GM19239 (cell line): ENCODE data around the gene GZF1.
"Not testable (repeated sequence)": the region's sequence is repeated elsewhere in the genome, so short reads cannot be mapped to it uniquely, and the experiment has no call there.

Experiments used
- DNase-seq: peaks from one replicate; pipeline ENCODE4 v3.0.0; 2011; ENCODE audit warnings: low spot score; ENCODE audit not compliant: insufficient read length
- FAIRE-seq: peaks from 2 replicates; lab custom pipeline; 2011; peaks lifted over from hg19 to GRCh38; lab: Jason Lieb, UNC

Gene GZF1

DNA sequence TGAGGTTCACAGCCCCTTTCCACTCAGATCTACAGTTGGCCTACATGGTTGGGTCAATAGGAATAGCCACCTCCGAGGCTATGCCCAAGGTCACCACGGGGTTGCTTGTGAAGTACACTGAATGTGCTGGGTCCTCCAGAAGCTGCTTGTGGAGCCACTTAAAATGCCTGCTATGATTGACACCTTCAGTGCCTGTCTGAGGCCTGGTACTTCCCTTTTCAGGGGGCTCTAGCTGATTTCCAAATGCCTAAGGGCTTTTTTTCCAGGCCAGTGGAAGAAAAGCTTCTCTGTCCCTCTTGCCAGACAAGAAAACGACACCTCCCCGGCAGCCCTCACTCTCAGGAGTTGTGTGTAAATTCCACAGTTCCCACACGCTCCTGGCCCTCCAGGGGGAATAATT is 17.6 kb upstream of the GZF1 start:
- FAIRE-seq (no peak), DNase-seq (no peak)

DNA sequence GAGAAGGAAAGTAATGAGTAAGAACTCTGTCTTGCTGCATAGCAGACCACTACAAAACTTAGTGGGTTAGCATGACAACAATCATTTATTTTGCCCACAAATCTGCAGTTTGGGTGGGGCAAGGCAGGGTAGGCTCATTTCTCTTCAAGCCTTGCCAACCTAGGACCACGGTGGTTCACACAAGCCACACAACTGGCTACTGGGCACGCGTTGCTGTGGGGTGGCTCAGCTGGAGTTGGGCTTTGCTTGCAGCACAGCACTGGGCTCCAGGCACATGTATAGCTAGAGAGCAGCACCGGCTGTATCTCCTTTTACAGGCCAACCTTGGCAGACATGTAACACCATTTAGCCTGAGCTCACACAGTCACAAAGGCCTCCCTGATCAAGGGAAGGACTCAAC is 16.0 kb upstream of the GZF1 start:
- DNase-seq, result no peak
- FAIRE-seq, result no peak

- no peak for DNase-seq
These were observed 14.2 kb upstream of the GZF1 start for GRCh38 chr20:23347791-23348190.

GRCh38 chr20:23348510-23348909 is 13.5 kb upstream of the GZF1 start:
- DNase-seq, FAIRE-seq: not testable (repeated sequence)

More at GRCh38 chr20:23347791-23348190, 14.2 kb upstream of the GZF1 start:
- FAIRE-seq, result no peak

GRCh38 chr20:23349338-23350195 is 12.4 kb upstream of the GZF1 start:
- FAIRE-seq, result no peak
- DNase-seq, result peak; percentile 49

GRCh38 chr20:23350196-23350903 is 11.6 kb upstream of the GZF1 start, which contains the start of gene NXT1:
Gene NXT1 (plus strand): TSS chr20:23350791. CDS start chr20:23354042, 3,251 bp downstream.
- DNase-seq, result peak; percentile 64
- peak; percentile 92 for FAIRE-seq

DNA sequence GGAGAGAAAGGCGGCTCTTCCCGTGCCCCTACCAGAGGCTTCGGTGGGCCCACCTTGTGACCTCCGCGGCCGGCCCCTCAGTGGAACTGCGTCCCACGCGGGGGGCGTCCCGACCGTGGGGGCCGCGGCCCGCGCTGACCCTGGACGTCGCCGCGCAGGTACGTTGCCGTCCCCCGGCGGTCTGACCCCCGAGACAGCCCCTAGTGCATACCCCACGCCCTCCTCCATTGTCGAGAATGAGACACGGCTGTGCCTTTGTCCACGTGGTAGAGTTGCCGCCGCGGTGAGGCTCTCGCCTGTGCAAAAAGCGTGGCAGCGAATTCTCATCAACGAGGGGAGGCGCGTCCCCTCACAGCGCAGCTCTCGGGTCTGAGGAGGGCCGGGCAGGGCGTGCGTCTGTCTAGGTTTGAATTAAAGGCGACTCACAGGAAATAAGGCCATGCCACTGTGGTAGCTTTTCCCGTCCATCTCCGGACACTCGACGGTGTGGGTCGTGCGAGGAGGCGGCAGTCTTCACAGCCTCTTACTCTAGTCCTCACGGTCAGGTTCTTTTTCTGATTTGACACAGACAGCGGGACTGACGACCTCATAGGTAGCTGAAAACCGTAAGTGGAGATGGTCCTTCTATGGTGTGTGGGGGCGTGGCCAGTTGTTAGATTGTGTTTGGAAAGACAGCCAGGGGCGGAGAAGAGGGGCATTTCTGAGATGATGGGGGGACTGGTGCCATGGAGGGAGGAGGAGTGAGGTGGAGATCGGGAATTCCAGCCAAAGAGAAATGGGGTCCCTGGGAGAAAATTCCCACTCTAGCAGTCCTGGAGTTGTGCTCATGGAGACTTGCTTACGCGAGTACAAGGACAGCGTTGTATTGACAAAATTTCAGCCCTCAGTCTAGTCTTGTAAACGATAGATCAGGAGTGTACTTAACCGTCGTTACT is 10.8 kb upstream of the GZF1 start:
- no peak for DNase-seq
- FAIRE-seq, result peak; percentile 60

DNA sequence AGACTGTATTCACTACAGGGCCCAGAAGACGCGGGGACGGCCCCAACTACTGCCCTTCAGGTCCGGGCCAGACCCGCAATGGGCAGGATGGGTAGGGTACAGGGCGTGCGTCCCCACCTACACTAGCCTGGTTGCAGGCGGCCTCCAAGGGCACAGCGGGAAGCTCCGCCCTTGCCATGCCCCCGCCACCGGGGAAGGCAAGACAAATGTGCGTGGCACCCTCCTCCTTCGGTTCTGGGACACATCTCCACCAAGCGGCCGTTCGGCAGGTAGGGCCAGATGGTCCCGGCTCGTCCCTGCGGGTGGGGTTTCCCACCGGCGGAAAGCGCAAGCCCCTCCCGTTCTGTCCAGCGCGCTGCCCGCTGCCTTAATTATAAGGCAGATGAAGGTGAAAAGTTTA is 5.8 kb upstream of the GZF1 start:
- DNase-seq (no peak), FAIRE-seq (no peak)

- DNase-seq (peak; percentile 76), FAIRE-seq (peak; percentile 97)
These were observed 4.0 kb upstream of the GZF1 start for GRCh38 chr20:23357767-23358562.

- DNase-seq, result no peak
- FAIRE-seq, result no peak
These were observed 3.4 kb upstream of the GZF1 start for GRCh38 chr20:23358563-23358906.

GRCh38 chr20:23358923-23359593 is 2.9 kb upstream of the GZF1 start:
- DNase-seq (no peak), FAIRE-seq (no peak)

- DNase-seq (no peak), FAIRE-seq (no peak)
These were observed 1.5 kb upstream of the GZF1 start for GRCh38 chr20:23360531-23360930.

GRCh38 chr20:23361119-23361475 is 885 bp upstream of the GZF1 start:
- FAIRE-seq (no peak), DNase-seq (no peak)

DNA sequence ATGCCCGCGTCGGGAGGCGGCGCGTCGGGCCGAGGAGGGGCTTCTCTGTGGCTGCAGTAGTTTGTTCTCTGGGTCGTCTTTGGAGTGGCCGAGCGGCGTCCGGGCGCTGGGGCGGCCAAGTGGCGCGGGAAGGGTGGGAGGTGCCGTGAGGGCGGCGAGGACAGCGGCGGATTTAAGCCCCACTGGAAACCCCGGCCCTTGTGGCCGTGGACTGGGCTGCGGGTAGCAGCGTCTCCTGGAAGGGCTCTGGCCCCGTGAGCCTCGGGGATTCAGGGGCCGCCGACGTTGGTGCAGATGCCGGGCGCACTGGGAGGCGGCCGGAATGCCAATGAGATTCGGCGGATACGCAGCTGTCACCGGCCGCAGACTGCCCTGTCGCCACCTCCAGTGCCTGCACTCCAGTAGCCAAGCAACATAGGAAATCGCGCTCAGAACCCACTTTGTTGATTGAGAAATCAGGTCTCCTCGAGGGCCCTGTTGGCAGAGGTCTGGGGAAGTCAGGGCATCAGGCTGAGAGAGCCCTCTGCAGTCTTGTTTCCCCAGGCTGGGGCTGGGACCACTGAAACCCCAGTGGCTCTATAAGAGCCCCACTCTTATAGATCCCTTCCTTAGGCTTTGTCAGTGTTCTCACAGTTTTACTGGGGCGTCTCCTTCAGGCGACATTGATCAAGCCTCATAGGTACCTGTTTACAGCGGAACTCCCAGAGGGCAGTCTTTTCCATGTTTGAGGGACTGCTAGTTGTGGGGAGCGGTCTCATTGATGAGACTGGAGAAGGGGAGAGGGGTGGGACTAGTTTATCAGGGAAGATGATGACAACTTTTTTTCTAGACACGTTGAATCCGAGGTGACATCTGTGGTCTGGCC is 642 bp downstream of the GZF1 start:
- FAIRE-seq (peak; percentile 39), DNase-seq (no peak)

GRCh38 chr20:23363257-23363649 is 1.3 kb downstream of the GZF1 start:
- FAIRE-seq (peak; percentile 42), DNase-seq (no peak)

DNA sequence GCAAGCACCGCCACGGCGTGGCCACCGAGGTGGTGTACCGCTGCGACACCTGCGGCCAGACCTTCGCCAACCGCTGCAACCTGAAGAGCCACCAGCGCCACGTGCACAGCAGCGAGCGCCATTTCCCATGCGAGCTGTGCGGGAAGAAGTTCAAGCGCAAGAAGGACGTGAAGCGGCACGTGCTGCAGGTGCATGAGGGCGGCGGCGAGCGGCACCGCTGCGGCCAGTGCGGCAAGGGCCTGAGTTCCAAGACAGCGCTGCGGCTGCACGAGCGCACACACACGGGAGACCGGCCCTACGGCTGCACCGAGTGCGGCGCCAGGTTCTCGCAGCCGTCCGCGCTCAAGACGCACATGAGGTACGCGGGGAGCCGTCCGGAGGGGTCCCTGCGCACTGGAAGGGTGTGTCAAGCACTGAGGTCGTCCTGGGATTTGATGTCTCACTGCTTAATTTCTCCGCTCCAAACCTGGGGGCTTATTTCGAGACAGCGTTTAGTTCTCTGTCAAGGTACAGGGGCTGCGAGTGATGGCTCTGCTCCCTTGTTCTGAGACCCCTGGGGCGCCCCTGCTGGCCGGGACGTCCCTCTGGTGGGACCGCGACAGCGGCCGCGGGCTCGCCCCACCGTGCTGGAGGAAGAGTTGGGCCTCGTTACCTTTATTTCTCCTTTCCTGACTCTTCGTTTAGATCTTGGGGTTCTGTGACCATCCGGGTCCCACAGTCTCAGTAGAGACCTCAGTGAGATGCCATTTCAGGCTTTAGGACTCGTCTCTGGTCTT is 3.6 kb downstream of the GZF1 start:
- no peak for DNase-seq

GRCh38 chr20:23366384-23366783 is 4.4 kb downstream of the GZF1 start:
- FAIRE-seq (peak; percentile 54), DNase-seq (no peak)

More for the DNA sequence above, 3.6 kb downstream of the GZF1 start:
- no peak for FAIRE-seq
